Hematopoietic multipotent progenitor cell (in vitro differentiated cells): Measurements from ENCODE around the gene MID1. TPM values are rescaled to one million over a fixed set of nuclear protein-coding genes. Genes with fewer than 3 reads are reported as not detected.

Source experiments
- DNase-seq, 3 donors: peaks; one replicate each; pipeline ENCODE4 v3.0.0-alpha.2; 2011 to 2015; ENCODE audit warnings: low read depth in 2 of 3, low spot score in 2 of 3
- total RNA-seq: library from RNA; depleted of rRNA; stranded (reverse); fragments of >200 nt; gene quantifications from one replicate; pipeline ENCODE4 v1.2.3, GENCODE V29; 2012

The MID1 gene
- total RNA-seq, 1 donor: 0.54 TPM

GRCh38 chrX:10579112-10580011 lies 41.0 kb downstream of the MID1 start:
- DNase-seq: no peak

- DNase-seq: no peak
Observed at GRCh38 chrX:10578527-10578926, 41.9 kb downstream of the MID1 start.

GRCh38 chrX:10577853-10578252 lies 42.5 kb downstream of the MID1 start:
- DNase-seq: peak in 1 of 3 donors; percentile 1

- DNase-seq: no peak
Observed at GRCh38 chrX:10576777-10577447, 43.5 kb downstream of the MID1 start.

GRCh38 chrX:10576186-10576585 lies 44.2 kb downstream of the MID1 start:
- no peak for DNase-seq

DNA sequence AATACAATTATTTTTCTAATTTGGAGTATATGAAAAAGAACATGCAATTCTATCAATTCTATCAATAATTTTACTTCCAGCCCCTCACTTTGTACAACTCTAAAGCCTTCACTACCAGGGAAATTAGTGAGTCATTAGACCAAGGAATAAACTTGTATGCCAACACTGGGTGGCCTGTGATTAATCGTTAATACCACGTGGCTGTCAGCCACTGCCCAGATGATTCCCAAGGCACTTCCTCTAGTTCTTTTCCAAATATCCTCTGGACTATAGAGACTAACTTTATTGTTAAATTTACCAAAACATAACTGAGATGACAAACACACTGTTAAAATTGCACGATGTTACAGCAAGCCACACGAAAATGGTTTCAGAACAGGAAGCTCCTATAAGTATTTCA lies 45.7 kb downstream of the MID1 start:
- DNase-seq: no peak

- DNase-seq: no peak
Observed at GRCh38 chrX:10571260-10571659, 49.1 kb downstream of the MID1 start.

DNA sequence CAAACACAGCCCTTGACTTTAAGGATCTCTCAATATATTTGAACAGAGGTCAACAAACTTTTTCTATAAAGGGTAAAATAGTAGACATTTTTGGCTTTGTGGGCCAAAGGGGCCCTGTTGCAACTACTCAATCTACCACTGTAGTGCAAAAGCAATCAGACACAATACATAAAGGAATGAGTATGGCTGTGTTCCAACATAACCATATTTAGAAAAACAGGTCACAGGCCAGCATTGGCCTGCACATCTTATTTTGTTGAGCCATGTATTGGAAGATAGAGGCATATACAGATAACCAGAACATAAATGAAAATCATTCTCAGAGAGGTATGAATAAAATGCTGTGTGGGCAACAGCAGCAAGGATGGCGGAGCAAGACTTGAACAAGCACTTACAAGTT lies 49.8 kb downstream of the MID1 start:
- DNase-seq: no peak

DNA sequence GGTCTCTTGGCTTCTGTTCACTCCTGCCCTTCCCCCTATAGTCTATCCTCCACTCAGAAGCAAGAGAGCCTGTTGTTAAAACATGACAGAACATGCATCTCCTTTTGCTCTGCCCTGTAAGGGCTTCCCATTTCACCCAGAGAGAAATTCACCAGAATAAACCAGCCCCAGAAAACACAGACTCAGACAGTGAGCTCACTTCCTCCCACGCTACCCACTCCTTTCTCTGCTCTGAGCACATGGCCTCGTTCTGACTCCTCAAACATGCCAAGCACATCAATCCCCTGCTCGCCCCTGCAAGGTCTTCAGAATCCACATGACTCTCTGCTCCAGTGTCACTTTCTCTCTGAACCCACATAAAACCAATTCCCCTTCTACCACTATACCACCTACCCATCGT lies 50.4 kb downstream of the MID1 start:
- no peak for DNase-seq

- DNase-seq: no peak
Observed at GRCh38 chrX:10568428-10568827, 52.0 kb downstream of the MID1 start.

DNA sequence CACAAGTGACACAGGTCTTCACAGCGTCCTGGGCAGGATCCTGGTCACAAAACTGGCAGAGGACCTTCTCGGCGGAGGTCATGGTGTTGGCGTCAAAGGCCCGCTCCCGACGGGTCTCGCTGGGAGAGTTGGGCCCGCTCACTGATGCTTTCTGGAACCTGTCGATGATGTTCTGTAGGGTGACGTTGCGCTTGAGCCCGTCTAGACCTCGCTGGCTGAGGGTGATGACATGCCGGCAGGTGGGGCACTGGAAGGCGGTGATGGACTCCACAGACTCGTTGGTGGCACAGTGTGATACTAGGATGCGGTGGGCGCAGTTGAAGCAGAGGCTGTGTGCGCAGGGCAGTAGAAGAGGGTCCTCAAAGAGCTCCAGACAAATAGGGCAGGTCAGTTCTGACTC lies 53.2 kb downstream of the MID1 start:
- DNase-seq: no peak

GRCh38 chrX:10566716-10567097 lies 53.7 kb downstream of the MID1 start:
- DNase-seq: no peak

GRCh38 chrX:10564484-10564883 lies 55.9 kb downstream of the MID1 start:
- DNase-seq: no peak

DNA sequence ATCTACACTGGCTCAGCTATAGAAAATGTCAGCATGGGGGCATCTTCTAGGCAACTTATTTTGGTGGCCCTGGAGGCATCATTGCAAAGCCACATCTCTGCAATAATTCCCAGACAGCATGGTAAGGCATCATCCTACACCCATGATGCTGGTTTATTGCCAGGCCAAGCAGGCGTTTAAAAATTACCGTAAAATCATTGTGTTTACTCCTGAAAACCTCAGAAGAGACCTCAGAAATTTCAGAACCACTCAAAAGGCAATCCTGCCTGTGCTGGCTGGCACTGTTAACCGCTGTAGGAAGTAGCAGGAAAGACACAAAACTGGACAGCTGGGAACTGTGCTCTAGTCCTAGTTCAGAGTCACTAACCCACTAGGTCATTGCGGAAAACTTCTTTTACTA lies 63.2 kb downstream of the MID1 start:
- no peak for DNase-seq

GRCh38 chrX:10556405-10556804 lies 64.0 kb downstream of the MID1 start:
- no peak for DNase-seq

GRCh38 chrX:10555846-10556245 lies 64.5 kb downstream of the MID1 start:
- DNase-seq: no peak

GRCh38 chrX:10554612-10555270 lies 65.6 kb downstream of the MID1 start:
- no peak for DNase-seq

DNA sequence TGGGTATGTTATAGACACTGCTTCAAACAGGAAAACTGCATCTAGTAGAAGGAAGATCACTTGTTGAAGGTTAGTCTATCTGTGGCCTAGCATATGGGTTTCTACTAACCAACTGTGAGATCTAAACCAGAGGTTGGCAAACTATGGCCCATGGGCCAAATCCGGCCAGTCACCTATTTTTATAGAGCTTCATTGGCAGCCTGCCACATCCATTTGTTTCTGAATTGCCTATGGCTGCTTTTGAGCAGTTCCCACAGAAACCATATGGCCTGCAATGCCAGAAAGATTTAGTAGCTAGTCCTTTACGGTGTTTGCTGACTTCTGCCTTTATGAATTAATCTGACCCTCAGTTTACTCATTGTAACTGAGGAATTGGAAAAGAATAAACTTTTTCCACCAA lies 71.1 kb downstream of the MID1 start:
- no peak for DNase-seq

GRCh38 chrX:10548688-10549087 lies 71.7 kb downstream of the MID1 start:
- DNase-seq: no peak

- no peak for DNase-seq
Observed at GRCh38 chrX:10545882-10546281, 74.5 kb downstream of the MID1 start.

- DNase-seq: no peak
Observed at GRCh38 chrX:10542586-10542985, 77.8 kb downstream of the MID1 start.

DNA sequence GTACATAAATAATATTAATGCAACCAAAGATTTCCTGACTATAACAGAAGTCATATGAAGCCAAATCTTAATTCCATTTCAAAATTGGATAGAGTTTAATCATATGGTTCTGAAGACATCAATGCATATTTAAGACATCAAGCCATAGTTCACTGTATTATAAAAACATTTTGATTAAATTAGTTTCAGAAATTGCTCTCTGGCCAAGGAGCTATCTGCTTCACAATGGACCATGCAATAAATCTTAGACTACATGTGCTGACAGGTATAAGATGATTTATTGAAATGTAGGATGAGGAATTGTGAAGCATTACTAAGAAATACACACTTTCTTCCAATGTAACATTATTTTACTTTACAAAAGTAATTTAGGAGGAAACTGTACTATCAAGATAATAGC lies 81.6 kb downstream of the MID1 start:
- no peak for DNase-seq
